Measurements from ENCODE around the gene LCN6.
A peak's percentile ranks its signal among the peaks of the same experiment; 100 is the strongest.
"Not testable (repeated sequence)": the region's sequence is repeated elsewhere in the genome, so short reads cannot be mapped to it uniquely, and the experiment has no call there.

Gene LCN6

GRCh38 chr9:136707849-136708517 is 40.3 kb downstream of the LCN6 start:
- no peak for DNase-seq (ENCODE audit: low read depth, low spot score)
- Histone ChIP-seq H3K36me3 (ENCODE audit: insufficient read depth, insufficient read length, low read length) (no peaks in the 10 kb centered on the region), H3K9ac (ENCODE audit: insufficient read length, low read depth) (no peak overlapping the region), H3K9me3 (ENCODE audit: insufficient read depth, low read length) (no peaks in the 10 kb centered on the region), H3K27me3 (ENCODE audit: insufficient read depth, insufficient read length) (peaks cover 9% of the 10 kb centered on the region), H3K4me1 (ENCODE audit: insufficient read depth, insufficient read length) (peaks cover 12% of the 10 kb centered on the region), H3K4me3 (ENCODE audit: insufficient read length, low read depth) (no peak overlapping the region)
- no peak for TF ChIP-seq YY1 (IDR thresholded peaks at IDR 0.05; ENCODE audit: insufficient read depth, insufficient read length)
- no peak for TF ChIP-seq ZNF274 (IDR thresholded peaks at IDR 0.05; ENCODE audit: low read depth, low read length)
- no peak for TF ChIP-seq SUZ12 (IDR thresholded peaks at IDR 0.05; ENCODE audit: extremely low read depth, insufficient read depth, insufficient read length)

- H3K27me3 ChIP-seq (ENCODE audit: insufficient read depth, insufficient read length): peaks cover 9% of the 10 kb centered on the region
These were observed 41.3 kb downstream of the LCN6 start for GRCh38 chr9:136707011-136707410.

GRCh38 chr9:136705564-136705963 is 42.8 kb downstream of the LCN6 start:
- H3K9ac ChIP-seq (ENCODE audit: insufficient read length, low read depth): no peak overlapping the region
- DNase-seq (ENCODE audit: low read depth, low spot score): no peak
- H3K4me3 ChIP-seq (ENCODE audit: insufficient read length, low read depth): no peak overlapping the region
- H3K4me1 ChIP-seq (ENCODE audit: insufficient read depth, insufficient read length): peaks cover 16% of the 10 kb centered on the region
- no peak for TF ChIP-seq ZNF274 (IDR thresholded peaks at IDR 0.05; ENCODE audit: low read depth, low read length)
- no peak for TF ChIP-seq YY1 (IDR thresholded peaks at IDR 0.05; ENCODE audit: insufficient read depth, insufficient read length)
- no peak for TF ChIP-seq SUZ12 (IDR thresholded peaks at IDR 0.05; ENCODE audit: extremely low read depth, insufficient read depth, insufficient read length)
- H3K27me3 ChIP-seq (ENCODE audit: insufficient read depth, insufficient read length): peaks cover 2% of the 10 kb centered on the region
- no peaks in the 10 kb centered on the region for H3K36me3 ChIP-seq (ENCODE audit: insufficient read depth, insufficient read length, low read length)
- no peaks in the 10 kb centered on the region for H3K9me3 ChIP-seq (ENCODE audit: insufficient read depth, low read length)

More at GRCh38 chr9:136707011-136707410, 41.3 kb downstream of the LCN6 start:
- DNase-seq (ENCODE audit: low read depth, low spot score): no peak
- Histone ChIP-seq H3K4me3 (ENCODE audit: insufficient read length, low read depth) (no peak overlapping the region), H3K36me3 (ENCODE audit: insufficient read depth, insufficient read length, low read length) (no peaks in the 10 kb centered on the region), H3K4me1 (ENCODE audit: insufficient read depth, insufficient read length) (peaks cover 12% of the 10 kb centered on the region), H3K9me3 (ENCODE audit: insufficient read depth, low read length) (no peaks in the 10 kb centered on the region), H3K9ac (ENCODE audit: insufficient read length, low read depth) (no peak overlapping the region)
- TF ChIP-seq SUZ12 (IDR thresholded peaks at IDR 0.05; ENCODE audit: extremely low read depth, insufficient read depth, insufficient read length) (no peak), ZNF274 (IDR thresholded peaks at IDR 0.05; ENCODE audit: low read depth, low read length) (no peak), YY1 (IDR thresholded peaks at IDR 0.05; ENCODE audit: insufficient read depth, insufficient read length) (no peak)

- not testable (repeated sequence) for H3K27me3 ChIP-seq (ENCODE audit: insufficient read depth, insufficient read length); DNase-seq (ENCODE audit: low read depth, low spot score); H3K9me3 ChIP-seq (ENCODE audit: insufficient read depth, low read length); H3K36me3 ChIP-seq (ENCODE audit: insufficient read depth, insufficient read length, low read length); H3K4me3 ChIP-seq (ENCODE audit: insufficient read length, low read depth); H3K9ac ChIP-seq (ENCODE audit: insufficient read length, low read depth)
- peaks cover 14% of the 10 kb centered on the region for H3K4me1 ChIP-seq (ENCODE audit: insufficient read depth, insufficient read length)
These were observed 43.6 kb downstream of the LCN6 start for GRCh38 chr9:136704741-136705140.

DNA sequence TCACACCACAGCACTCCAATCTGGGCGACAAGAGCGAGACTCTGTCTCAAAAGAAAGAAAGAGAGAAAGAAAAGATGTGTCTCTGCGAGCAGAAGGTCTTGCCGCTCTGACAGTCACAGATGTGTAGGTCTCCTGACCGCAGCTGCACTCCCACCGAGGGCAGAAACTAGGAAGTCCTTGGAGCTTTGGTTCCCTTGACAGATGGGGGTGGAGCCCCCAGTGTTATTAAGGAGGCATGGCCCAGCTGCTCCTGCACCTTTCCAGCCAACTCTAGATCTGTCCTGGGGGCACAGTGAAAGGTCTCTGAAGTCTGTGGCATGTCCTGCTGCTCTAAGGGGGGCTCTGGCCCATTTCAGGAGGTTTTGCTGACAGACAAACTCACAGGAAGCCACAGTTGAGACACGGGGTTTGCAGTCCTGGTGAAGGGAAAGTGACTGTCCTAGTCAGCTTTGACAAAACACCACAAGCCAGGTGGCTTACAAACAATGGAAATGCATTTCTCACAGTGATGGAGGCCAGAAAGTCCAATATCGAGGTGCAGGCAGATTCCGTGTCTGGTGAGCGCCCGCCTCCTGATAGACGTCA is 45.0 kb downstream of the LCN6 start:
- H3K9me3 ChIP-seq (ENCODE audit: insufficient read depth, low read length): no peaks in the 10 kb centered on the region
- H3K4me1 ChIP-seq (ENCODE audit: insufficient read depth, insufficient read length): peaks cover 6% of the 10 kb centered on the region
- DNase-seq (ENCODE audit: low read depth, low spot score): no peak
- no peak overlapping the region for H3K4me3 ChIP-seq (ENCODE audit: insufficient read length, low read depth)
- no peaks in the 10 kb centered on the region for H3K36me3 ChIP-seq (ENCODE audit: insufficient read depth, insufficient read length, low read length)
- H3K9ac ChIP-seq (ENCODE audit: insufficient read length, low read depth): no peak overlapping the region
- H3K27me3 ChIP-seq (ENCODE audit: insufficient read depth, insufficient read length): no peaks in the 10 kb centered on the region
- TF ChIP-seq YY1 (IDR thresholded peaks at IDR 0.05; ENCODE audit: insufficient read depth, insufficient read length) (no peak), ZNF274 (IDR thresholded peaks at IDR 0.05; ENCODE audit: low read depth, low read length) (no peak), SUZ12 (IDR thresholded peaks at IDR 0.05; ENCODE audit: extremely low read depth, insufficient read depth, insufficient read length) (no peak)

DNA sequence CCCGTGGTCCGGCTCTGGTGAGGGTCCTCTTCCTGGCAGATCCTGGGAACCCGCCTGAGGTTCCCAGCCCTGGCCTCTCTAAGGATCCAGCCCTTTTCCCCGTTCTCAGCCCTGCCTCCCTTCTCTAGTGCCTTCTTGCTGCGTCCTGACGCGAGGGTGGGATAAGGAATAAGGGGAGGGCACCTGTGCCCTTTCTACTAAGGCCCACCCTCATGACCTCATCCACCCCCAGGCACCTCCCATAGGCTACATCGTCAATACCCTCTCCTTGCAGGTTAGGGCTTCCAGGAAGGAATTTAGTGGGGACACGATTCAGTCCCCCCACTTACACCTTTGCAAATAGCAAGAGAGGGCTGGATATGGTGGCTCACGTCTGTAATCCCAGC is 46.7 kb downstream of the LCN6 start:
- Histone ChIP-seq H3K9ac (ENCODE audit: insufficient read length, low read depth) (no peak overlapping the region), H3K4me3 (ENCODE audit: insufficient read length, low read depth) (no peak overlapping the region), H3K36me3 (ENCODE audit: insufficient read depth, insufficient read length, low read length) (no peaks in the 10 kb centered on the region), H3K9me3 (ENCODE audit: insufficient read depth, low read length) (peaks cover 3% of the 10 kb centered on the region; the same call in 1 of the 2 replicates), H3K4me1 (ENCODE audit: insufficient read depth, insufficient read length) (peaks cover 12% of the 10 kb centered on the region), H3K27me3 (ENCODE audit: insufficient read depth, insufficient read length) (no peaks in the 10 kb centered on the region)
- TF ChIP-seq YY1 (IDR thresholded peaks at IDR 0.05; ENCODE audit: insufficient read depth, insufficient read length) (no peak), ZNF274 (IDR thresholded peaks at IDR 0.05; ENCODE audit: low read depth, low read length) (no peak), SUZ12 (IDR thresholded peaks at IDR 0.05; ENCODE audit: extremely low read depth, insufficient read depth, insufficient read length) (no peak)
- no peak for DNase-seq (ENCODE audit: low read depth, low spot score)

DNA sequence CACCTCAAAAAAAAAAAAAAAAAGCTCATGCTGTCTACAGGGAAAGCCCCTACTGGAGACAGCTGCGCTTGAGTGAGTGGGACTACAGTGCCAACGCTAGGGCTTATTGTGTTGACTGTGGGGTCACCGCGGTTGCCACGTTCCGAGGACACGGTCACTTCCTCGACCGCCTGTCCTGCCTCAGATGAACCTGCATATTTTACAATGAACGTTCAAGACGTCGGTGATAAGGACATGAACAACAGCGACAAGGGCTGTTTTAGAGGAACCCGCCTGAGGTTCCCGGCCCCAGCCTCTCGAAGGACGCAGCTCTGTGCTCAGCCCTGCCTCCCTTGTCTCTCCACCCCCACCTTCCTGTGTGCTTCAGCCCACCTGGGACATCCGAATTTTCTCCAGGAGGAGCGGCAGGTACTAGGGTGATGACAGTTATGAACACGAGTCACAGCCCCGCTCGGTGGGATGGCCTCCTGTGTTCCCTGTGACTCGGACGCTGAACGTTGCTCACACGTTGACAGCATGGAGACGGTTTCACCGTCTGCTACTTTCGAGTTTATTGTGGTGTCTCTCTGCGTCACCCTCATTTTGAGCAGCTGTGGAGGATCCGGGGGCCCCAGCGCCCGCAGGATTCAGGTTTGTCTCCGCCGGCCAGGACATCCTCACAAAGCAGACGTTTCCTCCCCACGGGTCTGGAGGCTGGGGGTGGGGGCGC is 47.2 kb downstream of the LCN6 start:
- H3K4me3 ChIP-seq (ENCODE audit: insufficient read length, low read depth): no peak overlapping the region
- H3K27me3 ChIP-seq (ENCODE audit: insufficient read depth, insufficient read length): no peaks in the 10 kb centered on the region
- DNase-seq (ENCODE audit: low read depth, low spot score): no peak

More for the DNA sequence above, 47.2 kb downstream of the LCN6 start:
- no peaks in the 10 kb centered on the region for H3K36me3 ChIP-seq (ENCODE audit: insufficient read depth, insufficient read length, low read length)
- peak overlapping the region; percentile 16 for H3K9ac ChIP-seq (ENCODE audit: insufficient read length, low read depth)
- peaks cover 3% of the 10 kb centered on the region; the same call in 1 of the 2 replicates for H3K9me3 ChIP-seq (ENCODE audit: insufficient read depth, low read length)
- peaks cover 17% of the 10 kb centered on the region for H3K4me1 ChIP-seq (ENCODE audit: insufficient read depth, insufficient read length)
- TF ChIP-seq SUZ12 (IDR thresholded peaks at IDR 0.05; ENCODE audit: extremely low read depth, insufficient read depth, insufficient read length) (no peak), ZNF274 (IDR thresholded peaks at IDR 0.05; ENCODE audit: low read depth, low read length) (no peak), YY1 (IDR thresholded peaks at IDR 0.05; ENCODE audit: insufficient read depth, insufficient read length) (no peak)

Data from NT2/D1 (cell line).